Lung (tissue), 12 donors: ENCODE results near the gene SEC23IP. TPM values are rescaled to one million over a fixed set of nuclear protein-coding genes. Genes with fewer than 3 reads are reported as not detected.

Experiments
- ATAC-seq: fragments of 200-7000 bp; cut with Tn5 transposase; one replicate; pipeline ENCODE4 v1.9.1; 2020; ENCODE audit warnings: moderate number of reproducible peaks; ENCODE audit not compliant: insufficient read depth, low FRiP score
- DNase-seq, 3 donors: peaks; one replicate each; pipeline ENCODE4 v3.0.0-alpha.2; 2013 to 2017
- H3K27ac ChIP-seq, 2 donors: one replicate each; pipeline ENCODE4 v1.5.1; 2013; ENCODE audit warnings: mild to moderate bottlenecking in 2 of 2, moderate library complexity in 2 of 2, control low read depth in 1 of 2, inconsistent platforms in 1 of 2, low read depth in 1 of 2, low read length in 1 of 2
- H3K27me3 ChIP-seq, 3 donors: one replicate each; pipeline ENCODE4 v1.5.1; 2013; ENCODE audit warnings: low read length in 2 of 3; ENCODE audit not compliant: control insufficient read depth in 3 of 3, insufficient read depth in 3 of 3
- H3K36me3 ChIP-seq, 4 donors: one replicate each; pipeline ENCODE4 v1.5.1; 2013; ENCODE audit warnings: low read length in 4 of 4, mild to moderate bottlenecking in 1 of 4, moderate library complexity in 1 of 4; ENCODE audit not compliant: control insufficient read depth in 4 of 4, insufficient read depth in 4 of 4
- H3K4me1 ChIP-seq, 5 donors: one replicate each; pipeline ENCODE4 v1.5.1; 2013; ENCODE audit warnings: low read length in 5 of 5, mild to moderate bottlenecking in 2 of 5, moderate library complexity in 1 of 5; ENCODE audit not compliant: control insufficient read depth in 5 of 5, insufficient read depth in 5 of 5
- H3K4me3 ChIP-seq: one replicate; pipeline ENCODE4 v1.5.1; 2013; ENCODE audit warnings: mild to moderate bottlenecking, control low read depth, moderate library complexity
- H3K9ac ChIP-seq, 2 donors: one replicate each; pipeline ENCODE4 v1.5.1; 2013; ENCODE audit warnings: low read length in 2 of 2, control low read depth in 1 of 2; ENCODE audit not compliant: insufficient read depth in 1 of 2
- H3K9me3 ChIP-seq, 4 donors: one replicate each; pipeline ENCODE4 v1.5.1; 2013; ENCODE audit warnings: low read length in 3 of 4, mild to moderate bottlenecking in 1 of 4, moderate library complexity in 1 of 4; ENCODE audit not compliant: control insufficient read depth in 4 of 4, insufficient read depth in 3 of 4
- WGBS, 2 donors: extraction: QIAGEN DNeasy Blood & Tissue Kit; methylation state at CpG; one replicate each; pipeline ENCODE4 v1.1.7; 2013; 5-methylcytosine and 5-hydroxymethylcytosine counted together
- polyA plus RNA-seq, 2 donors: library from polyadenylated mRNA; stranded (reverse); fragments of 200-250 nt; gene quantifications; one replicate each; pipeline ENCODE4 v1.2.1, GENCODE V29; 2013
- total RNA-seq, 2 donors: library from RNA; depleted of rRNA in 1 of 2; stranded (reverse); fragments of >200 nt in 1 of 2; gene quantifications; one replicate each; pipeline ENCODE4 v1.2.1, GENCODE V29; 2014 to 2021
- TF ChIP-seq, protein P1 (sequence below): IDR thresholded peaks from 2 replicates; pipeline ENCODE4 v1.5.1; 2012; ENCODE audit warnings: mild to moderate bottlenecking; ENCODE audit errors: control extremely low read depth, extremely low read depth
- donor health status: control.
- donor health status: control.
- donor health status: Bipolar disorder and iron deficiency.
- donor health status: healthy.
- donor health status: DM: yes; HTN: yes; CAD: no.

Gene SEC23IP
- total and polyA plus RNA-seq, 4 donors, result 9.3 to 69.4 (median 30.1) TPM

DNA sequence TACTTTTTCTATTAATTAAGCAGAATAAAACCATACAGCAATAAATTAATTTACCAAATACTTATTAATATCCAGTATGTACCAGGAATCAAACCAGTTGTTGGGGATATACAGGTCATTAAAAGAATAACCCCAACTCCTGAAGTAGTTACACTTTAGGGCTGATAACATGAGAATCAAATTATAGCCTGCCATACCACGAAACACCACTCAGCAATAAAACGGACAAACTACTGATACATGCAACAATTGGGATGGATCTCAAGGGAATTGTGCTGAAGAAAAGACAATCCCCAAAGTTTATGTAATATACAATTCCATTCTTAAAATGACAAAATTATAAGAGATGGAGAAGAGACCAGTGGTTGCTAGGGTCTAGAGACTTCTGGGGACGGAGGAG lies 42.6 kb upstream of the SEC23IP start:
- H3K4me1 ChIP-seq, result no peaks in the 10 kb centered on the region
- DNase-seq, result no peak
- H3K9ac ChIP-seq, result no peak overlapping the region
- WGBS, 2 donors, result 94 to 96% methylated on average over 3 of the region's 3 CpGs
- H3K27me3 ChIP-seq, result no peaks in the 10 kb centered on the region
- peaks cover 26 to 54% (median 30%) of the 10 kb centered on the region in 4 donors for H3K36me3 ChIP-seq
- TF ChIP-seq, protein P1, sequence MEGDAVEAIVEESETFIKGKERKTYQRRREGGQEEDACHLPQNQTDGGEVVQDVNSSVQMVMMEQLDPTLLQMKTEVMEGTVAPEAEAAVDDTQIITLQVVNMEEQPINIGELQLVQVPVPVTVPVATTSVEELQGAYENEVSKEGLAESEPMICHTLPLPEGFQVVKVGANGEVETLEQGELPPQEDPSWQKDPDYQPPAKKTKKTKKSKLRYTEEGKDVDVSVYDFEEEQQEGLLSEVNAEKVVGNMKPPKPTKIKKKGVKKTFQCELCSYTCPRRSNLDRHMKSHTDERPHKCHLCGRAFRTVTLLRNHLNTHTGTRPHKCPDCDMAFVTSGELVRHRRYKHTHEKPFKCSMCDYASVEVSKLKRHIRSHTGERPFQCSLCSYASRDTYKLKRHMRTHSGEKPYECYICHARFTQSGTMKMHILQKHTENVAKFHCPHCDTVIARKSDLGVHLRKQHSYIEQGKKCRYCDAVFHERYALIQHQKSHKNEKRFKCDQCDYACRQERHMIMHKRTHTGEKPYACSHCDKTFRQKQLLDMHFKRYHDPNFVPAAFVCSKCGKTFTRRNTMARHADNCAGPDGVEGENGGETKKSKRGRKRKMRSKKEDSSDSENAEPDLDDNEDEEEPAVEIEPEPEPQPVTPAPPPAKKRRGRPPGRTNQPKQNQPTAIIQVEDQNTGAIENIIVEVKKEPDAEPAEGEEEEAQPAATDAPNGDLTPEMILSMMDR, result no peak
- no peak overlapping the region for H3K27ac ChIP-seq
- H3K4me3 ChIP-seq, result no peak overlapping the region
- no peaks in the 10 kb centered on the region for H3K9me3 ChIP-seq
- no peak for ATAC-seq

DNA sequence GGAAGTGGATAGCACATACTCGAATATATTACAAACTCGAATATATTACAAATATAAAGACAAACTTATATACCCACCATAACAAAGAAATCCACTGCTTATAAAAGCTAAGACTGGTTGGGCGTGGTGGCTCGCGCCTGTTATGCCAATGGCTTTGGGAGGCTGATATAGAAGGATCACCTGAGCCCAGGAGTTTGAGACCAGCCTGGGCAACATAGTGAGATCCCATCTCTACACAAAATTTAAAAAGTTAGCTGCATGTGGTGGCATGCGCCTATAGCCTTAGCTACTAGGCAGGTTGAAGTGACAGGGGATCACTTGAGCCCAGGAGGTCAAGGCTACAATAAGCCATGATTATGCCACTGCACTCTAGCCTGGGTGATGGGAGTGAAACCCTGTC lies 40.3 kb upstream of the SEC23IP start:
- DNase-seq, result no peak
- H3K36me3 ChIP-seq, result peaks cover 22 to 45% (median 25%) of the 10 kb centered on the region in 4 donors
- TF ChIP-seq, protein P1, result no peak

DNA sequence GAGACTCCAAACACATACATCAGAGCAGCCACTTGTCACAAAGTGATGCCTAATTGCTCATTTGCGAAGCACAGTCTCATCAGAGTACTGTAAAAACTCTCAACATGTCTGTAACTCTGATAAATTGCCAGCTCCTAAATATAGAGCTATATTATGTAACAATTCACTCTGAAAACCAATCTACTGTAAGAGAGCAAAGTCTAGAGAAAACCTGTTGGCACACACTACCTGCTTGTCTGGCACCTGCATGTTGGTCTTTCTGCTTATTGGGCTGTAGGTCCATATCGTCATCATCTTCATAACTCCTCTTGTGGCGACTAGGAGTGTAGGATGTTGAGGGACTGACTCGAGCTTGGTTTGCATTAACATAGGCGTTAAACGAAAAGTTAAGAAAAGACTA lies 39.7 kb upstream of the SEC23IP start:
- H3K36me3 ChIP-seq, result peaks cover 19 to 43% (median 25%) of the 10 kb centered on the region in 4 donors
- no peak overlapping the region for H3K9ac ChIP-seq
- H3K9me3 ChIP-seq, result no peaks in the 10 kb centered on the region
- TF ChIP-seq, protein P1, result no peak
- ATAC-seq (no peak), DNase-seq (no peak)
- no peak overlapping the region for H3K27ac ChIP-seq
- no peaks in the 10 kb centered on the region for H3K27me3 ChIP-seq
- no peak overlapping the region for H3K4me3 ChIP-seq
- WGBS, 2 donors, result 95 to 98% methylated on average over 6 of the region's 6 CpGs
- H3K4me1 ChIP-seq, result no peaks in the 10 kb centered on the region

More for the DNA sequence above, 40.3 kb upstream of the SEC23IP start:
- 97 to 99% methylated on average over 6 of the region's 6 CpGs for WGBS, 2 donors
- Histone ChIP-seq H3K4me3 (no peak overlapping the region), H3K9ac (no peak overlapping the region), H3K4me1 (no peaks in the 10 kb centered on the region), H3K27me3 (no peaks in the 10 kb centered on the region), H3K9me3 (no peaks in the 10 kb centered on the region), H3K27ac (no peak overlapping the region)
- no peak for ATAC-seq

DNA sequence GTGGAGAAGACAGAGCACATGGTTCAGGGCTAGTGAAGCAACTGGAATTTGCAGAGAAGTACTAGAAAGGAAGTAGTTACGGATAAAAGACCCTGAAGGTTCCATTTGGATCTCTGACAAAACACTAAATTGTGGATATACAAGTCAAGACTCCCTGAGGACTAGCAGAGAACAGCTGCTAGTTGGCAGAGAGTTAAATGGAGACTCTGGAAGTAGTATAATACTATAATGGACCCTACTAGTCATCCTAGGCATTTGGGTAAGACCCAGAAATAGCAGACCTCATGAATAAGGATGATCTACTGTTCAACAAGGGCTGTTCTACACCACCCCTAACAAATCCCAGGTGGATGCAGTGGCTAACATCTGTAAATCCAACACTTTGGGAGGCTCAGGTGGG lies 39.0 kb upstream of the SEC23IP start:
- no peak overlapping the region for H3K4me3 ChIP-seq
- 79 to 81% methylated on average over 1 of the region's 1 CpG for WGBS, 2 donors
- DNase-seq (no peak), ATAC-seq (no peak)
- no peaks in the 10 kb centered on the region for H3K27me3 ChIP-seq
- H3K9ac ChIP-seq, result no peak overlapping the region
- H3K27ac ChIP-seq, result no peak overlapping the region
- H3K9me3 ChIP-seq, result no peaks in the 10 kb centered on the region
- peaks cover 19 to 37% (median 24%) of the 10 kb centered on the region in 4 donors for H3K36me3 ChIP-seq
- H3K4me1 ChIP-seq, result no peaks in the 10 kb centered on the region
- TF ChIP-seq, protein P1, result no peak
